ENCODE data around the gene LRP3. TPM values are rescaled to one million over a fixed set of nuclear protein-coding genes. Genes with fewer than 3 reads are reported as not detected.

The LRP3 gene
- polyA plus RNA-seq, 3 donors: 1.4 to 11.9 (median 4.1) TPM

- H3K9me3 Mint-ChIP-seq: peaks cover 0 to 2% (median 0%) of the 10 kb centered on the region in 7 donors
- H3K4me3 Mint-ChIP-seq: no peak overlapping the region
- TF ChIP-seq, protein P1, sequence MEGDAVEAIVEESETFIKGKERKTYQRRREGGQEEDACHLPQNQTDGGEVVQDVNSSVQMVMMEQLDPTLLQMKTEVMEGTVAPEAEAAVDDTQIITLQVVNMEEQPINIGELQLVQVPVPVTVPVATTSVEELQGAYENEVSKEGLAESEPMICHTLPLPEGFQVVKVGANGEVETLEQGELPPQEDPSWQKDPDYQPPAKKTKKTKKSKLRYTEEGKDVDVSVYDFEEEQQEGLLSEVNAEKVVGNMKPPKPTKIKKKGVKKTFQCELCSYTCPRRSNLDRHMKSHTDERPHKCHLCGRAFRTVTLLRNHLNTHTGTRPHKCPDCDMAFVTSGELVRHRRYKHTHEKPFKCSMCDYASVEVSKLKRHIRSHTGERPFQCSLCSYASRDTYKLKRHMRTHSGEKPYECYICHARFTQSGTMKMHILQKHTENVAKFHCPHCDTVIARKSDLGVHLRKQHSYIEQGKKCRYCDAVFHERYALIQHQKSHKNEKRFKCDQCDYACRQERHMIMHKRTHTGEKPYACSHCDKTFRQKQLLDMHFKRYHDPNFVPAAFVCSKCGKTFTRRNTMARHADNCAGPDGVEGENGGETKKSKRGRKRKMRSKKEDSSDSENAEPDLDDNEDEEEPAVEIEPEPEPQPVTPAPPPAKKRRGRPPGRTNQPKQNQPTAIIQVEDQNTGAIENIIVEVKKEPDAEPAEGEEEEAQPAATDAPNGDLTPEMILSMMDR (IDR thresholded peaks at IDR 0.05): no peak
- intact Hi-C loops (cut with micrococcal nuclease): no loop called here
- no peak overlapping the region for H3K27ac ChIP-seq (ENCODE audit: low read depth in 1 of 2, low read length in 2 of 2)
- H3K36me3 Mint-ChIP-seq: peaks cover 28 to 63% of the 10 kb centered on the region in 2 donors
- no peaks in the 10 kb centered on the region for H3K27me3 ChIP-seq (ENCODE audit: control insufficient read depth in 2 of 2, insufficient read depth in 2 of 2, low read length in 2 of 2)
- DNase-seq: no peak
- H3K79me2 ChIP-seq (ENCODE audit: insufficient read depth, low read length): peaks cover 30% of the 10 kb centered on the region
- H4K20me1 ChIP-seq (ENCODE audit: insufficient read depth, low read length): peaks cover 9% of the 10 kb centered on the region
- no peak overlapping the region for H3K9ac ChIP-seq (ENCODE audit: insufficient read depth, low read length, poor library complexity, severe bottlenecking)
- peaks cover 28 to 37% of the 10 kb centered on the region in 2 donors for H3K4me1 ChIP-seq (ENCODE audit: control insufficient read depth in 1 of 2, insufficient read depth in 2 of 2, low read length in 2 of 2)
- H3K27me3 Mint-ChIP-seq (ENCODE audit: low read depth in 3 of 3): no peaks in the 10 kb centered on the region
- H3K4me2 ChIP-seq (replicated peaks; ENCODE audit: extremely low read depth, low read length, poor library complexity, severe bottlenecking): no peak overlapping the region
- H3K4me1 Mint-ChIP-seq: peaks cover 34% of the 10 kb centered on the region
- peaks cover 51 to 69% of the 10 kb centered on the region in 2 donors for H3K36me3 ChIP-seq (replicated peaks in 1 of 2; ENCODE audit: control insufficient read depth in 1 of 2, insufficient read depth in 2 of 2, low read length in 2 of 2)
- H3K9me3 ChIP-seq (replicated peaks in 1 of 2; ENCODE audit: control insufficient read depth in 1 of 2, insufficient read depth in 1 of 2, low read length in 2 of 2): no peaks in the 10 kb centered on the region
- H3K4me3 ChIP-seq (replicated peaks in 1 of 3; ENCODE audit: low read depth in 2 of 3, low read length in 3 of 3): no peak overlapping the region
- WGBS (ENCODE audit: insufficient coverage): 95% methylated on average over 27 of the region's 27 CpGs
- H3K27ac Mint-ChIP-seq: no peak overlapping the region
- H2AFZ ChIP-seq (ENCODE audit: insufficient read depth, low read depth, low read length, poor library complexity, severe bottlenecking): no peak overlapping the region
Measured at GRCh38 chr19:33202546-33203507, 8.7 kb downstream of the LRP3 start.

DNA sequence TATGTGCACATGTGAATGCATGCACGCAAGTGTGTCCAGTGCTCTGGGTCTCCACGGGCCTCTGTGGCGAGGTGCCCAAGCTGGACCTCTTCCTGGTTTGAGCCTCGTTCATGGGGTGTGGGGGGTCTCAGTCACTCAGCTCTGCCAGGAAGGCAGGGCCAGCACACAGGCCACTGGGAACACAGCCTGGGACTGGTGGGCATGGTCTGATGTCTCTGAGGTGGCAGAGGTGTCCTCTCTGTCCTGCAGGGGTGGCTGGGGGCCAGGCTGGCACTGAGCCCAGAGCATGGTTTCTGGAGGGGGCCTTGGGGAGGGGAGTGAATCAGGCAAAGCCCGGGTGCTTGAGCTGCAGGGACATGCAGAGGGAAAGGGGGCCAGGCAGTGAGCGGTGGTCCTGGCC lies 9.4 kb downstream of the LRP3 start:
- H3K4me1 ChIP-seq (ENCODE audit: control insufficient read depth in 1 of 2, insufficient read depth in 2 of 2, low read length in 2 of 2): peaks cover 32 to 37% of the 10 kb centered on the region in 2 donors
- no peaks in the 10 kb centered on the region for H3K9me3 ChIP-seq (replicated peaks in 1 of 2; ENCODE audit: control insufficient read depth in 1 of 2, insufficient read depth in 1 of 2, low read length in 2 of 2)
- TF ChIP-seq, protein P1 (IDR thresholded peaks at IDR 0.05): no peak
- peaks cover 24% of the 10 kb centered on the region for H3K79me2 ChIP-seq (ENCODE audit: insufficient read depth, low read length)
- Mint-ChIP-seq H3K9me3 (peaks cover 0 to 2% (median 0%) of the 10 kb centered on the region in 7 donors), H3K4me3 (no peak overlapping the region), H3K36me3 (peaks cover 28 to 61% of the 10 kb centered on the region in 2 donors), H3K27me3 (ENCODE audit: low read depth in 3 of 3) (no peaks in the 10 kb centered on the region), H3K27ac (no peak overlapping the region), H3K4me1 (peaks cover 33% of the 10 kb centered on the region)
- no peak overlapping the region for H3K4me2 ChIP-seq (replicated peaks; ENCODE audit: extremely low read depth, low read length, poor library complexity, severe bottlenecking)
- DNase-seq: no peak
- intact Hi-C loops (cut with micrococcal nuclease): no loop called here
- H3K36me3 ChIP-seq (replicated peaks in 1 of 2; ENCODE audit: control insufficient read depth in 1 of 2, insufficient read depth in 2 of 2, low read length in 2 of 2): peaks cover 49 to 63% of the 10 kb centered on the region in 2 donors
- H4K20me1 ChIP-seq (ENCODE audit: insufficient read depth, low read length): peaks cover 9% of the 10 kb centered on the region
- H3K4me3 ChIP-seq (replicated peaks in 1 of 3; ENCODE audit: low read depth in 2 of 3, low read length in 3 of 3): no peak overlapping the region
- H2AFZ ChIP-seq (ENCODE audit: insufficient read depth, low read depth, low read length, poor library complexity, severe bottlenecking): no peak overlapping the region
- 87% methylated on average over 6 of the region's 6 CpGs for WGBS (ENCODE audit: insufficient coverage)
- H3K27ac ChIP-seq (ENCODE audit: low read depth in 1 of 2, low read length in 2 of 2): no peak overlapping the region
- H3K27me3 ChIP-seq (ENCODE audit: control insufficient read depth in 2 of 2, insufficient read depth in 2 of 2, low read length in 2 of 2): no peaks in the 10 kb centered on the region
- H3K9ac ChIP-seq (ENCODE audit: insufficient read depth, low read length, poor library complexity, severe bottlenecking): no peak overlapping the region

Data from CD14-positive monocyte (primary cell).